A549 treated with ZK216348 at 1 μM for 4 hours (cell line): ENCODE results near the gene IDH3B. TPM values are rescaled to one million over a fixed set of nuclear protein-coding genes. Genes with fewer than 3 reads are reported as not detected.

Experiments used
- total RNA-seq: library from RNA; stranded (reverse); fragments of 200-300 nt; extraction: Qiagen RNA extraction; gene quantifications from 5 replicates; pipeline ENCODE4 v1.2.3, GENCODE V29; 2022; ENCODE audit warnings: low read depth

Gene IDH3B
- 117 to 140 TPM (median 136 TPM) in 5 replicates for total RNA-seq

DNA sequence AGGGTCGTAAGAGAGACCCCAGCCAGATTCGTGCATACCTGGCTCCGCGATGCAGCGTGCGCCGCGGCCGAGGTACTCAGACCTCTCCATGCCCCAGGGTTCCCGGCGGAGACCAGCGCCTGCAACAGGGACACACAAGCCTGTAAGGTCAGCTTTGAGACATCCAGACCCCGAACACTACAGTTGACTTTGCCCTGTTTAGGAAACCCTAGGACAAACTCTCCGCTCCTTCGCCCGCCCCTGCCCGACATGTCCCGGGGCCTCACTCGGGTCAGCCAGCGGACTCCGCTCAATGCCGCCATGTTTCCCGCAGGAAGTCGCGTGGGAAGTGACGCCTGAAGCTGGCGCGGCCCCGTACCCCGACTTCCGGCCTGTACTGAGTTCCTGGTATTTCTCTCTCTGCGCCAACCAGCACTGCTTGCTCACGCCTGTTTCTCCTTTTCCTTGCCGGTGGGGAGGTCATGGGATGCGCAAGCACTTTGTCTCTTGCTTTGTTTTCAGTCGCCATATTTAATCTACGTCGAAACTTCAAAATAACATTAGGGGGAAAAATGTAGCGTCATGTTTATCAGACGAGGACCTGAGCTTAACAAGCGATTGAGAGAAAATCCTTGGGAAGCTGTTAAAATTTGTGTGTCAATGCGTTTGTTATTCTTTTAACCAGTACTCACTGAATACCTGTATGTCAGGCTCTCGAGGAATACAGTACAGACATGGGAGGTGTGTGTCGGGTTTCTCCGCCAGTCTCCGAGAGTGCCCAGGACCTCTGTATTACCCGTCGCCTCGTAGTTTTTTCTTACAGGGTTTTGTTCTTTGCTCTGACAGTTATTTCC, at the start of gene IDH3B:
Gene IDH3B (minus strand): TSS at position 330 of the 833 bp plus-strand sequence. CDS start 28 bp downstream, at position 302.

DNA sequence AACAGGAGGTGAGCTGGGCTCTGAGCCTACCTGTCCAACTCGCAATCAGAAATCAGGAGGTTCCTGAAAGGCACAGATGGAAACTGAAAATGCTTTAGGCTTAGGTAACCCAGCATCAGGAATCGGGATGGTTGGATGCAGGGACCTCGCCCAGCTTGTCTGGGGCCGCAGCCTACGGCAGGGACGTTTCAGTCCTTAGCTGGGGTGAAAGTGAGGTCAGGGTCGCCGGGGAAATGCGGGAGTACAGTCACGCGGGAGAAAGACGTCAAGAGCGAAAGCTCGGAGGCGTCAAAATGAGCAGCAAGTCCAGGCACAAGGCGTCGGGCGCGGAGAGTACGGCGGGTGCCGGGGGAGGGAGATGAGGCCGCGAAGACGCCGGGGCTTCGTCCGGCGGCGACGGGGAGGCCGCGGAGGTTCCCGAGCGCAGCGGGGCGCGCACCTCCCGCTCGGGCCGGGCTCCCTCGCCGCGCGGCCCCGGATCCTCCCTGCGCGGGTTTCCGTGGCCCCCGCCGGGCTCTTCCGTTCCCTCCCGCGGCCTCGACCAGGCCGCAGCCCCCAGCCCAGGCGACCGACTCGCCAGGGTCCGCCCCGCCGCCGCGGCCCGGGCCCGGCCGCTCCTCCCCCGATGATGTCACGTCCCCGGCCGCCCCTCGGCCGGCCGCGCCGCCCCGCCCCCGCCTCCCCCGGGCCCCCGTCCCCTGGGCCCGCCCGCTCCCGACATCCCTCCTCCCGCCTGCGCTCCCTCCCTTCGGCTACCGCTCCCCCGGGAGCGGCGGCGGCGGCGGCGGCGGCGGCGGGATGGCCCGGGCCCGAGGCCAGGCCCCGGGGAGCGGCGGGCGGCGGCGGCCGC, 28.2 kb upstream of the IDH3B start, which contains the start of gene EBF4:
Gene EBF4 (plus strand): TSS at position 745 of the 850 bp plus-strand sequence. CDS start 866 bp downstream, outside the sequence.

DNA sequence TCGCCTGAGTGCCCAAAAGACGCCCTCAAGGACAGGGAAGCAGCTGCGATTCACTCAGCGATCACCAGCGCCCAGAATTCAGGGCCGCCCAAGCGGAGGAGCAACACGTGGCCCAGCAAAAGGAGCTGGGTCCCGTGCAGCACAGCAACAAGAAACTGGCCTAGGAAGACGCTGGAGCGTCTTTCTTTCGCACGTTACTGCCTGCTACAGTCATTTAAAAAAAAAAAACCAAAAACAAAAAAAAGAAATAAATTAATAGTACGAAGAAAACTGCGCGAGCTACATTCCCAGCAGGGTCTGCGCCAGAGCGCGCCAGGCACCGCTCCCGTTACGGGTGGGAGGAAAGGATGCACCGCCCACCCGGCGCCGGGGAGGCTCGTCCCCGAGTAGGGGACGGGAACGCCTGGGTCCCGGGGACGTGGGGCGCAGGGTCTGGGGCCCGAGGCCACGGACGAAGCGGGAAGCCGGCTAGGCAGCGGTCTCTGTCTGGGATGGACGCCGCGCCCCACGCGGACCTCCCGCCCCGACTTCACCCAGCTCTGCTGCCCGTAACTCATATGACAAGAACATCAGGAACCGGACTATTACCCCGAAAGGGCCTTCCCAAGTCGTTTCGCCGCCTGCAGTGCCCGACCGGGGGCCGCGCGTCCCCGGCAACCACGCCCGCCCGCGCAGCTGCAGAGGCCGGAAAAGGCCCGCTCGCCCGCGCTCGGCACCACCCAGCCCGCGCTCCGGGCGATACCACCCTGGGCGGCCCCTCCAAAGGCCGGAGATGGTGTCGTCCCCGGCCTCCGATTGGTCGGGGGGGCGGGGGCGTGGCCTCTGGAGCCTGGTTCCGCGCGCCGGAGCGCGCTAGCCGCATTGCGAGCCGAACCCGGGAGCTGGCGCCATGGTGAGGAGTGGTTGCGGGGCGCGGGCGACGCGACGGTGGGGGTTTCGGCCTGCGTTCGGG, 12.0 kb downstream of the IDH3B start, which contains the start of gene NOP56:
Gene NOP56 (plus strand): TSS at position 861 of the 952 bp plus-strand sequence. CDS start 29 bp downstream, at position 890.

Other genes starting within 250 kb of the IDH3B start
- 746 to 1,050 TPM (median 924 TPM) in 5 replicates for gene SNRPB, start 193.4 kb downstream of the IDH3B start, total RNA-seq
- gene ZNF343, start 155.3 kb downstream of the IDH3B start, total RNA-seq: 11.6 to 15.1 TPM (median 13.3 TPM) in 5 replicates
- not detected in 5 replicates for gene TMC2, start 127.6 kb downstream of the IDH3B start, total RNA-seq
- 582 to 773 TPM (median 606 TPM) in 5 replicates for gene NOP56, start 11.6 kb downstream of the IDH3B start, total RNA-seq
- gene EBF4, start 28.6 kb upstream of the IDH3B start, total RNA-seq: 2.3 to 2.7 TPM (median 2.4 TPM) in 5 replicates
- not detected in 5 replicates for gene CPXM1, start 136.4 kb upstream of the IDH3B start, total RNA-seq
- 0.36 TPM in 1 of 5 replicates, not detected in the others for gene C20orf141, start 150.8 kb upstream of the IDH3B start, total RNA-seq
- not detected in 5 replicates for gene TMEM239, start 152.1 kb upstream of the IDH3B start, total RNA-seq
- gene PCED1A, start 176.4 kb upstream of the IDH3B start, total RNA-seq: 14.1 to 32.5 TPM (median 29.0 TPM) in 5 replicates
- gene VPS16, start 176.5 kb upstream of the IDH3B start, total RNA-seq: 19.3 to 40.0 TPM (median 32.3 TPM) in 5 replicates
- gene PTPRA, start 209.3 kb upstream of the IDH3B start, total RNA-seq: 31.9 to 43.1 TPM (median 39.8 TPM) in 5 replicates